Calu3 (cell line): ENCODE measurements around the gene CYP24A1. TPM values are rescaled to one million over a fixed set of nuclear protein-coding genes. Genes with fewer than 3 reads are reported as not detected.

Experiments
- BruUV-seq: library from RNA; stranded (reverse); fragments of 400-500 nt; replicated peaks from 2 replicates; lab custom pipeline; 2021; lab: Mats Ljungman, UMichigan
- CTCF ChIA-PET: fragments of 300-600 bp; sonication (Branson Sonifier 250); formaldehyde crosslinking; loops from one replicate; lab custom pipeline; 2022; ENCODE audit warnings: antibody characterized with exemption; lab: Charles Lee
- DNase-seq: peaks from one replicate; pipeline ENCODE4 v3.0.0; 2022
- H3K27ac Mint-ChIP-seq: one replicate; pipeline ENCODE4 v1.8.0; 2022; ENCODE audit warnings: mixed read lengths; ENCODE audit not compliant: unreplicated experiment
- H3K27me3 Mint-ChIP-seq: one replicate; pipeline ENCODE4 v1.8.0; 2022; ENCODE audit warnings: mixed read lengths; ENCODE audit not compliant: unreplicated experiment
- H3K36me3 Mint-ChIP-seq: one replicate; pipeline ENCODE4 v1.8.0; 2022; ENCODE audit warnings: mild to moderate bottlenecking, moderate library complexity, mixed read lengths; ENCODE audit not compliant: insufficient read depth, unreplicated experiment
- H3K4me1 Mint-ChIP-seq: one replicate; pipeline ENCODE4 v1.8.0; 2022; ENCODE audit warnings: mild to moderate bottlenecking, low read depth, mixed read lengths; ENCODE audit not compliant: unreplicated experiment
- H3K4me3 Mint-ChIP-seq: one replicate; pipeline ENCODE4 v1.8.0; 2022; ENCODE audit warnings: mild to moderate bottlenecking, low read depth, moderate library complexity, mixed read lengths; ENCODE audit not compliant: unreplicated experiment
- H3K9me3 Mint-ChIP-seq: one replicate; pipeline ENCODE4 v1.8.0; 2022; ENCODE audit warnings: low read depth, mixed read lengths; ENCODE audit not compliant: unreplicated experiment
- intact Hi-C: fragments of 100-400 bp; cut with micrococcal nuclease; formaldehyde crosslinking; loops from one replicate; pipeline ENCODE4 v1.10.0; 2022; ENCODE audit not compliant: unreplicated experiment
- total RNA-seq: library from RNA; stranded (reverse); gene quantifications from 2 replicates; pipeline ENCODE4 v1.2.3, GENCODE V29; 2022
- TF ChIP-seq, protein P1 (sequence below): fragments of 200-600 bp; IDR thresholded peaks from one replicate; pipeline ENCODE4 v1.8.0; 2022; ENCODE audit warnings: antibody characterized with exemption; ENCODE audit not compliant: unreplicated experiment

The CYP24A1 gene
- total RNA-seq, 1 experiment from 2014 or later: 665 TPM

DNA sequence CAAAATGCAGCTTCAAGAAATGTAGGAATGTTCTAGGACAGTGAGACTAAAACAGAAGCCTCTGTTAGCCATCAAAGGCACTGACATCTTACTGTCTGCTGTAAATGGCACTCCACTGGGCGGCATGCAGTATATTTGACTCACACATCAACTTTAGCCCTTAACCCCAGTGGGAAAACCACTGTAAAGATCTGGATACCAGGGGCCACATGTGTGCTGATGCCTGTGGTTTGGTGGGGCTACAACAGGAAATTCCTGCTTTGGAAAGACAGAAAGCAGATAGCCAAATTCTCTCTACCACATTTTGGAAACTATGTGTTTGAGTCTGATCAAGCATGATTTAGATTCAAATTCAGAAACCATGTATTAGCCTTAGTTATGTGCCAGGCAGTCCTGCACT lies 38.4 kb upstream of the CYP24A1 start:
- no peak for DNase-seq
- intact Hi-C loops: no loop called here
- Mint-ChIP-seq H3K4me3 (no peak overlapping the region), H3K27ac (no peak overlapping the region), H3K4me1 (peaks cover 18% of the 10 kb centered on the region), H3K9me3 (no peaks in the 10 kb centered on the region), H3K27me3 (no peaks in the 10 kb centered on the region), H3K36me3 (peaks cover 21% of the 10 kb centered on the region)
- CTCF ChIA-PET: no interaction called here
- TF ChIP-seq, protein P1, sequence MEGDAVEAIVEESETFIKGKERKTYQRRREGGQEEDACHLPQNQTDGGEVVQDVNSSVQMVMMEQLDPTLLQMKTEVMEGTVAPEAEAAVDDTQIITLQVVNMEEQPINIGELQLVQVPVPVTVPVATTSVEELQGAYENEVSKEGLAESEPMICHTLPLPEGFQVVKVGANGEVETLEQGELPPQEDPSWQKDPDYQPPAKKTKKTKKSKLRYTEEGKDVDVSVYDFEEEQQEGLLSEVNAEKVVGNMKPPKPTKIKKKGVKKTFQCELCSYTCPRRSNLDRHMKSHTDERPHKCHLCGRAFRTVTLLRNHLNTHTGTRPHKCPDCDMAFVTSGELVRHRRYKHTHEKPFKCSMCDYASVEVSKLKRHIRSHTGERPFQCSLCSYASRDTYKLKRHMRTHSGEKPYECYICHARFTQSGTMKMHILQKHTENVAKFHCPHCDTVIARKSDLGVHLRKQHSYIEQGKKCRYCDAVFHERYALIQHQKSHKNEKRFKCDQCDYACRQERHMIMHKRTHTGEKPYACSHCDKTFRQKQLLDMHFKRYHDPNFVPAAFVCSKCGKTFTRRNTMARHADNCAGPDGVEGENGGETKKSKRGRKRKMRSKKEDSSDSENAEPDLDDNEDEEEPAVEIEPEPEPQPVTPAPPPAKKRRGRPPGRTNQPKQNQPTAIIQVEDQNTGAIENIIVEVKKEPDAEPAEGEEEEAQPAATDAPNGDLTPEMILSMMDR: no peak
- no TSS peak for BruUV-seq

DNA sequence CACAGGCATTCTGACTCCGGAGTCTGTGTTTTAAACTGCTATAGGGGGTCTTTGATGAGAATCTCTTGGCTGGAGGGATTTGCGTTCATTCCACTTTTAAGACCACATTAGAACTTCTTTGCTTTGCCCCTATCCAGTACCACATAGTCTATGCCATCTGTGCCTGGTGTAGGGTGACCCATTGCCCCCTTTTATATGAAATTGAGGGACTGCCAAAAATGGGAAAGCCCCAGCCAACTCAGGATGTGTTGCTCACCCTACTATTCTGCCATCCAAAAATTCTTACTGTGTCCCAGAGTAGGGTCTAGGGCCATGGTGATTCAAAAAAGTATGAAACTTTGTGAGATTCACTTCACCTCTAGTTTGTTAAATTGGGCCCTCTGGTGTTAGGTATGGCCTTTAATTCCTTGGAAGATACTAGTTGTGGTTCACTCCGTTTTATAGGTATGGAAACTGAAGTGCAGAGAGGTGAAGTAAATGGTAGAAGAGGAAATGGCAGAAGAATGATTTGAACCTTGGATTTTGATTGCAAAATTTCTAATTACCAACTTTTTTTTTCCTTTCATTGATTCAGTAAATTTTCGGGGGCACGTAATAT lies 35.5 kb upstream of the CYP24A1 start:
- BruUV-seq: TSS peak; percentile 51
- Mint-ChIP-seq H3K27ac (peak overlapping the region; percentile 18), H3K4me1 (peaks cover 18% of the 10 kb centered on the region), H3K36me3 (peaks cover 15% of the 10 kb centered on the region), H3K9me3 (no peaks in the 10 kb centered on the region), H3K4me3 (peak overlapping the region; percentile 69), H3K27me3 (no peaks in the 10 kb centered on the region)
- intact Hi-C loops: no loop called here
- TF ChIP-seq, protein P1: no peak
- CTCF ChIA-PET: interaction anchor here (0.7 to 2.3 kb wide), 8 partner anchors 18 to 438 kb away, joined by 3 to 11 read pairs (median 6); no protein-coding TSS in a partner anchor
- DNase-seq: no peak

DNA sequence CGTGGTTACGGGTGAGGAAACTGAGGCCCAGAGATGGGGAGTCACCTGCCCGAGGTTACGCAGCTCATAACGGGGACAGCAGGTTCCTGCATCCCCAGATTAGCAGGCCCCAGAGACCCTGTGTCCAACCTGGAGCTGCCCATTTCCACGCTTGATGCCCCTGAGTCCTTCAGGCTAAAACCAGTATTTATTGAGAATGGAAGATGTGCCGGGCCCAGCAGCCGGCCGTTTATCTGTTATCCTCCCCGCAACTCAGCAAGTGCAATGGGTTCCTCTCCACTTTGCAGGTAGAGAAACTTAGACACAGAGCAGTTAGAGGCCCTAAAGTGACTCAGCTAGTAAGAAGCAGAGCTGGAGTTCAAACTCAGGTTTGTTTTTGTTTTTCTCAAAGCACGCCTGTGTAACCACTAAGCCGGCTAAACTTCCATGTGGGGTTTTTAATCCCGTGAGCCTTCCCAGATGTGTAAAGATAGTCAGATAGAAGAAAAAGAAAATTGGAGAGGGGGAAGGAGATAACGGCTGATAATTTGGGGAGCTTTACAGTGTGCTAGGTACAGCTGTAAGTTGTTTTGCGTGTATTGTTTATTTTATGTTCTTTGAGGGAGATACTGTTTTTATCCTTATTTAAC lies 34.9 kb upstream of the CYP24A1 start:
- H3K36me3 Mint-ChIP-seq: peaks cover 15% of the 10 kb centered on the region
- BruUV-seq: no TSS peak
- DNase-seq: no peak

DNA sequence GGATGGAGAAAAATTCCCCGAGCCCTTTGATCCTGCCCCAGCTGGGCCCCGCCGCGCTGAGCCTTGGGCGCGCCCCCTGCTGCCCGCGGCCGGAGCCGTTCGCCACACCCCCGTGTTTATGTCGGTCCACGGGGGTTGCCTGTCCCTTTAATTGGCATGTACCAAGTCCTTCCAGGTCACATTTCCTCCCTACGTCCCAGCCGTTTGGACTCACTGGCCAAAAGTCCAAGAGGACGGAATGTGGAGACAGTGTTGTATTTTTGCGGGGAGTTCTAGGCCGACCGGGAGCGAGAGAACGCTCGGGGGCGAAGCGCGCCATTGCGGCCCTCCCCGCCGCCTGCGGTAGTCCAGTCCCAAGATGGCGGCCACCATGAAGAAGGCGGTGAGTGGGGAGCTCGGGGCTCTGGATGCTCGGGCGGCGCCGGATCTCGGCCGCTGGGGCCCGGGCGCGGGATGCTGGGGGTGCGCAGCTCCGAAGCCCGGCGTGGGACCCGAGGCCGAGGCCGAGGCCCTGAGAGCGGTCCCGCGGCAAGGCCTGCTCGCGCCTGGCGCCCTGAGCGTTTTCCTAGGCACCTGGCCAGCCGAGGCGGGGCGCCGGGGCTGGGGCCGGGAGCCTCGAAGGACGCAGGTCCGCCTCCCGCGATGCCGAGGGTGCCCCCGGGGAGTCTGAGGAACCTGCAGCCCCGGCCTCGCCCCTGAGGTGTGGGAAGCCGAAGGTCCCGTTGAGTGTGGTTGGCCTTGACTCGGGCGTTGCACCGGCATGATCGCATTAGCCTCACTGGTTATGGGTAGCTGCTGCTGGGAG lies 34.2 kb upstream of the CYP24A1 start, which contains the start of gene PFDN4:
Gene PFDN4, plus strand, starts transcription at position 345 of the 805 bp plus-strand sequence. Its CDS starts 14 bp downstream, at position 359.
- intact Hi-C loops: no loop called here

More for the DNA sequence above, 34.9 kb upstream of the CYP24A1 start:
- H3K4me3 Mint-ChIP-seq: peak overlapping the region; percentile 69
- H3K4me1 Mint-ChIP-seq: peaks cover 18% of the 10 kb centered on the region
- intact Hi-C loops: no loop called here
- H3K27ac Mint-ChIP-seq: peak overlapping the region; percentile 18
- TF ChIP-seq, protein P1: no peak
- H3K9me3 Mint-ChIP-seq: no peaks in the 10 kb centered on the region
- no peaks in the 10 kb centered on the region for H3K27me3 Mint-ChIP-seq
- CTCF ChIA-PET: interaction anchor here (0.5 to 2.3 kb wide), 16 partner anchors 9 to 696 kb away, joined by 3 to 11 read pairs (median 4); no protein-coding TSS in a partner anchor

More for the DNA sequence above, 34.2 kb upstream of the CYP24A1 start, which contains the start of gene PFDN4:
- H3K4me1 Mint-ChIP-seq: peaks cover 18% of the 10 kb centered on the region
- DNase-seq: peak; percentile 97
- CTCF ChIA-PET: interaction anchor here (0.5 to 2.3 kb wide), 15 partner anchors 9 to 695 kb away, joined by 3 to 11 read pairs (median 4); no protein-coding TSS in a partner anchor
- BruUV-seq: no TSS peak
- peaks cover 15% of the 10 kb centered on the region for H3K36me3 Mint-ChIP-seq
- H3K4me3 Mint-ChIP-seq: peak within 1 kb of the TSS; percentile 69
- no peaks in the 10 kb centered on the region for H3K9me3 Mint-ChIP-seq
- peak within 1 kb of the TSS; percentile 99 for H3K27ac Mint-ChIP-seq
- H3K27me3 Mint-ChIP-seq: no peaks in the 10 kb centered on the region
- TF ChIP-seq, protein P1: peak; percentile 94
